ENCODE results near the gene RFX7. TPM values are rescaled to one million over a fixed set of nuclear protein-coding genes. Genes with fewer than 3 reads are reported as not detected.
A peak's percentile ranks its signal among the peaks of the same experiment; 100 is the strongest.
"Not testable (repeated sequence)": the region's sequence is repeated elsewhere in the genome, so short reads cannot be mapped to it uniquely, and the experiment has no call there.

Gene RFX7
- total RNA-seq, 3 donors from 2014 or later, result 8.3 to 14.8 (median 10.8) TPM

GRCh38 chr15:56273724-56274123, 30.0 kb upstream of the RFX7 start:
- H3K36me3 ChIP-seq, result no peaks in the 10 kb centered on the region
- H3K4me1 ChIP-seq, result no peaks in the 10 kb centered on the region
- no peak for TF ChIP-seq POLR2A (IDR thresholded peaks at IDR 0.05)
- TF ChIP-seq POLR2AphosphoS5 (IDR thresholded peaks at IDR 0.05), result no peak
- no peak for TF ChIP-seq CTCF (IDR thresholded peaks at IDR 0.05)
- DNase-seq (ENCODE audit: low spot score in 2 of 2), result no peak
- H3K4me3 ChIP-seq, result no peak overlapping the region
- H3K27me3 ChIP-seq, result no peaks in the 10 kb centered on the region
- H3K27ac ChIP-seq, result no peak overlapping the region
- peaks cover 7 to 16% of the 10 kb centered on the region in 2 donors for H3K9me3 ChIP-seq
- intact Hi-C loops (cut with DNase I; ENCODE audit: low total_unique reads), result no loop called here

DNA sequence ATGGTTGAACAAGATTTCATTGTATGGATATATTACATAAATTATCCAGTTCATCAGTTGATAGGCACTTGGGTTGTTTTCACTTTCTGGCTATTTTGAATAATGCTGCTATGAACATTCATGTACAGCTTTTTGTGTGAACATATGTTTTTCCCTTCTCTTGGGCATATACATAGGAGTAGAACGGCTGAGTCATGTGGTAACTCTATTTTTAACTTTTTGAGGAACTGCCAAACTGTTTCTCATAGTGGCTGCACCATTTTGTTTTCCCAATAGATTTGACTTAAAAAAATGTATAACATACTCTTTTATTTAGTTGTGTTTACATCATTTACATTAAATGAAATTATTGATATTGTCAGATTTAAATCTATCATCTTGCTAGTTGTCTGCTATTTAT, 28.8 kb upstream of the RFX7 start:
- H3K9me3 ChIP-seq, result peaks cover 7 to 16% of the 10 kb centered on the region in 2 donors
- no peak overlapping the region for H3K4me3 ChIP-seq

GRCh38 chr15:56266465-56266864, 22.8 kb upstream of the RFX7 start:
- H3K4me1 ChIP-seq; H3K36me3 ChIP-seq; H3K27me3 ChIP-seq; H3K4me3 ChIP-seq; H3K27ac ChIP-seq; H3K9me3 ChIP-seq; intact Hi-C loops (cut with DNase I; ENCODE audit: low total_unique reads); DNase-seq (ENCODE audit: low spot score in 2 of 2): not testable (repeated sequence)

More for the DNA sequence above, 28.8 kb upstream of the RFX7 start:
- Histone ChIP-seq H3K36me3 (no peaks in the 10 kb centered on the region), H3K4me1 (no peaks in the 10 kb centered on the region), H3K27me3 (no peaks in the 10 kb centered on the region), H3K27ac (no peak overlapping the region)
- DNase-seq (ENCODE audit: low spot score in 2 of 2), result no peak
- intact Hi-C loops (cut with DNase I; ENCODE audit: low total_unique reads), result no loop called here
- TF ChIP-seq POLR2A (IDR thresholded peaks at IDR 0.05), result no peak
- no peak for TF ChIP-seq POLR2AphosphoS5 (IDR thresholded peaks at IDR 0.05)
- no peak for TF ChIP-seq CTCF (IDR thresholded peaks at IDR 0.05)

- peak in 1 of 2 donors; percentile 41 for DNase-seq (ENCODE audit: low spot score in 2 of 2)
- Histone ChIP-seq H3K4me3 (no peak overlapping the region), H3K27me3 (no peaks in the 10 kb centered on the region), H3K4me1 (no peaks in the 10 kb centered on the region), H3K9me3 (peaks cover 8 to 10% of the 10 kb centered on the region in 2 donors), H3K36me3 (no peaks in the 10 kb centered on the region), H3K27ac (no peak overlapping the region)
- intact Hi-C loops (cut with DNase I; ENCODE audit: low total_unique reads), result no loop called here
- TF ChIP-seq POLR2A (IDR thresholded peaks at IDR 0.05), result no peak
- no peak for TF ChIP-seq POLR2AphosphoS5 (IDR thresholded peaks at IDR 0.05)
- TF ChIP-seq CTCF (IDR thresholded peaks at IDR 0.05), result no peak
Measured at GRCh38 chr15:56261854-56262509, 18.3 kb upstream of the RFX7 start.

DNA sequence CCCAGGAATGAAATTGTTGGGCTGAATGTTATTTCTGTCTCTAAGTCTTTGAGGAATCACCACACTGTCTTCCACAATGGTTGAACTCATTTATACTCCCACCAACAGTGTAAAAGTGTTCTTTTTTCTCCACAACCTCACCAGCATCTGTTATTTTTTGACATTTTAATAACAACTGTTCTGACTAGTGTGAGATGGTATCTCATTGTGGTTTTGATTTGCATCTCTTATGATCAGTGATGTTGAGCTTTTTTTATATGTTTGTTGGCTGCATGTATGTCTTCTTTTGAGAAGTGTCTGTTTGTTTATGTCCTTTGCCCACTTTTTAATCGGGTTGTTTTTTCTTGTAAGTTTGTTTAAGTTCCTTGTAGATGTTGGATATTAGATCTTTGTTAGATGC, 13.6 kb upstream of the RFX7 start:
- DNase-seq (ENCODE audit: low spot score in 2 of 2); H3K4me1 ChIP-seq; H3K36me3 ChIP-seq; H3K27ac ChIP-seq; intact Hi-C loops (cut with DNase I; ENCODE audit: low total_unique reads); H3K4me3 ChIP-seq; H3K27me3 ChIP-seq: not testable (repeated sequence)
- H3K9me3 ChIP-seq, result peaks cover 4 to 10% of the 10 kb centered on the region in 2 donors

GRCh38 chr15:56254265-56254664, 10.6 kb upstream of the RFX7 start:
- H3K4me1 ChIP-seq, result no peaks in the 10 kb centered on the region
- peaks cover 0 to under 1% of the 10 kb centered on the region in 2 donors for H3K9me3 ChIP-seq
- DNase-seq (ENCODE audit: low spot score in 2 of 2), result no peak
- TF ChIP-seq POLR2A (IDR thresholded peaks at IDR 0.05), result no peak
- no peak for TF ChIP-seq POLR2AphosphoS5 (IDR thresholded peaks at IDR 0.05)
- intact Hi-C loops (cut with DNase I; ENCODE audit: low total_unique reads), result no loop called here
- no peaks in the 10 kb centered on the region for H3K27me3 ChIP-seq
- no peaks in the 10 kb centered on the region for H3K36me3 ChIP-seq
- H3K27ac ChIP-seq, result no peak overlapping the region
- no peak overlapping the region for H3K4me3 ChIP-seq

All from breast epithelium (tissue), 4 donors.